NCI-H146 (cell line): ENCODE measurements around the gene FAM120AOS.

Source experiments
- DNase-seq: peaks from one replicate; lab custom pipeline; 2025; lab: John Stamatoyannopoulos, UW

Gene FAM120AOS

GRCh38 chr9:93453047-93453914 lies at the start of gene FAM120AOS:
TSS of gene FAM120AOS (minus strand) at chr9:93453581. CDS start at chr9:93452709, 872 bp downstream.
- peak; percentile 90 for DNase-seq

- no peak for DNase-seq
Observed at GRCh38 chr9:93501406-93501805, 48.0 kb upstream of the FAM120AOS start.

- no peak for DNase-seq
Observed at GRCh38 chr9:93500571-93501298, 47.4 kb upstream of the FAM120AOS start.

GRCh38 chr9:93496285-93496684 lies 42.9 kb upstream of the FAM120AOS start:
- no peak for DNase-seq

GRCh38 chr9:93493949-93494348 lies 40.6 kb upstream of the FAM120AOS start:
- no peak for DNase-seq

- no peak for DNase-seq
Observed at GRCh38 chr9:93492327-93492726, 38.9 kb upstream of the FAM120AOS start.

GRCh38 chr9:93491593-93492232 lies 38.3 kb upstream of the FAM120AOS start:
- no peak for DNase-seq

GRCh38 chr9:93488244-93488643 lies 34.9 kb upstream of the FAM120AOS start:
- DNase-seq: no peak

- no peak for DNase-seq
Observed at GRCh38 chr9:93486268-93486667, 32.9 kb upstream of the FAM120AOS start.

GRCh38 chr9:93483497-93483896 lies 30.1 kb upstream of the FAM120AOS start:
- no peak for DNase-seq

GRCh38 chr9:93480728-93481324 lies 27.4 kb upstream of the FAM120AOS start:
- DNase-seq: no peak

GRCh38 chr9:93480262-93480661 lies 26.9 kb upstream of the FAM120AOS start:
- DNase-seq: no peak

- no peak for DNase-seq
Observed at GRCh38 chr9:93479726-93480125, 26.3 kb upstream of the FAM120AOS start.

- DNase-seq: no peak
Observed at GRCh38 chr9:93477397-93477796, 24.0 kb upstream of the FAM120AOS start.

- no peak for DNase-seq
Observed at GRCh38 chr9:93476924-93477323, 23.5 kb upstream of the FAM120AOS start.

- DNase-seq: no peak
Observed at GRCh38 chr9:93475856-93476255, 22.5 kb upstream of the FAM120AOS start.

GRCh38 chr9:93475108-93475507 lies 21.7 kb upstream of the FAM120AOS start:
- no peak for DNase-seq

- DNase-seq: no peak
Observed at GRCh38 chr9:93473411-93473810, 20.0 kb upstream of the FAM120AOS start.

- DNase-seq: no peak
Observed at GRCh38 chr9:93471124-93471523, 17.7 kb upstream of the FAM120AOS start.

- DNase-seq: no peak
Observed at GRCh38 chr9:93470391-93470790, 17.0 kb upstream of the FAM120AOS start.

GRCh38 chr9:93468763-93469456 lies 15.5 kb upstream of the FAM120AOS start:
- DNase-seq: no peak

GRCh38 chr9:93467462-93467861 lies 14.1 kb upstream of the FAM120AOS start:
- DNase-seq: peak; percentile 59
